RWPE2 (cell line): ENCODE results near the gene FAM9C.

Source experiments
- ATAC-seq: fragments of 200-7000 bp; cut with Tn5 transposase; 3 replicates; pipeline ENCODE4 v1.9.1; 2021; ENCODE audit warnings: low read depth
- DNase-seq: peaks from one replicate; pipeline ENCODE4 v3.0.0-alpha.2; 2020; ENCODE audit warnings: low spot score
- H3K27ac ChIP-seq: fragments of 450-650 bp; 2 replicates; pipeline ENCODE4 v1.5.1; 2017; ENCODE audit warnings: mild to moderate bottlenecking; ENCODE audit not compliant: poor library complexity, severe bottlenecking
- H3K27me3 ChIP-seq: fragments of 250-450 bp; sonication (Bioruptor Pico); 2 replicates; pipeline ENCODE4 v1.5.1; 2021; ENCODE audit warnings: mild to moderate bottlenecking, moderate library complexity; ENCODE audit not compliant: insufficient read depth, poor library complexity, severe bottlenecking
- H3K36me3 ChIP-seq: fragments of 250-450 bp; sonication (Bioruptor Pico); 2 replicates; pipeline ENCODE4 v1.5.1; 2020; ENCODE audit warnings: low read depth, mild to moderate bottlenecking, moderate library complexity
- H3K4me1 ChIP-seq: fragments of 250-450 bp; sonication (Bioruptor Pico); 2 replicates; pipeline ENCODE4 v1.5.1; 2021; ENCODE audit warnings: mild to moderate bottlenecking, moderate library complexity; ENCODE audit not compliant: insufficient read depth, poor library complexity, severe bottlenecking
- H3K4me3 ChIP-seq: fragments of 250-450 bp; sonication (Bioruptor Pico); 2 replicates; pipeline ENCODE4 v1.5.1; 2021; ENCODE audit warnings: mild to moderate bottlenecking, moderate library complexity; ENCODE audit not compliant: severe bottlenecking
- H3K9me3 ChIP-seq: fragments of 250-450 bp; sonication (Bioruptor Pico); 2 replicates; pipeline ENCODE4 v1.5.1; 2021; ENCODE audit warnings: mild to moderate bottlenecking, moderate library complexity; ENCODE audit not compliant: severe bottlenecking
- TF ChIP-seq, protein P1 (sequence below): fragments of 450-650 bp; IDR thresholded peaks from one replicate; pipeline ENCODE4 v1.5.1; 2017; ENCODE audit warnings: mild to moderate bottlenecking, moderate library complexity; ENCODE audit not compliant: poor library complexity, severe bottlenecking

FAM9C gene

DNA sequence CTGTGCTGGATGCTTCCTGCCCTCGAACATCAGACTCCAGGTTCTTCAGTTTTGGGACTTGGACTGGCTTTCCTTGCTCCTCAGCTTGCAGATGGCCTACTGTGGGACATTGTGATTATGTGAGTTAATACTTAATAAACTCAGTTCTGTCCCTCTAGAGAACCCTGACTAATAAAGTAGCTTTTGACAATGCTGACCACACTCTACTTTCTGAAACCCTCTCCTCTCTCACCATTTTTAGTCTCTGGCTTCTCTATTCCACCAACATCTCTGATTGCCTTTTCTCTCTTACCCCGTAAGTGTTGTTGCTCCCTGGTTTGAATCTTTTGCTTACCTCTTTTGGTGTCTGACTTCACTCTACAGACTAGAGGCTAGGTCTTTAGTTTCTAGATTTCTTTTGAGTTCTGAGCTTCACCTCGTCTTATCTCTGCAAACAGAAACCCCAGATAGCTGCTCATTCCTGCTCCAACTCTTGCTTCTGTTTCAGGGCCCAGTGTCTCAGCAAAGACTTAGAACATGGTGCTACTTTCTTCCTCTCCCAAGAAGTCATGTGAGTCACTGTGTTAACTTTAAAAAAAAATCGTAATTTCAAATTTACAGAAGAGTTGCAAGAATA lies 58.1 kb downstream of the FAM9C start:
- ATAC-seq: no peak
- Histone ChIP-seq H3K4me1 (peaks cover 30% of the 10 kb centered on the region), H3K27me3 (no peaks in the 10 kb centered on the region), H3K9me3 (no peaks in the 10 kb centered on the region), H3K4me3 (no peak overlapping the region), H3K36me3 (no peaks in the 10 kb centered on the region), H3K27ac (peak overlapping the region; percentile 81)
- DNase-seq: no peak
- TF ChIP-seq, protein P1, sequence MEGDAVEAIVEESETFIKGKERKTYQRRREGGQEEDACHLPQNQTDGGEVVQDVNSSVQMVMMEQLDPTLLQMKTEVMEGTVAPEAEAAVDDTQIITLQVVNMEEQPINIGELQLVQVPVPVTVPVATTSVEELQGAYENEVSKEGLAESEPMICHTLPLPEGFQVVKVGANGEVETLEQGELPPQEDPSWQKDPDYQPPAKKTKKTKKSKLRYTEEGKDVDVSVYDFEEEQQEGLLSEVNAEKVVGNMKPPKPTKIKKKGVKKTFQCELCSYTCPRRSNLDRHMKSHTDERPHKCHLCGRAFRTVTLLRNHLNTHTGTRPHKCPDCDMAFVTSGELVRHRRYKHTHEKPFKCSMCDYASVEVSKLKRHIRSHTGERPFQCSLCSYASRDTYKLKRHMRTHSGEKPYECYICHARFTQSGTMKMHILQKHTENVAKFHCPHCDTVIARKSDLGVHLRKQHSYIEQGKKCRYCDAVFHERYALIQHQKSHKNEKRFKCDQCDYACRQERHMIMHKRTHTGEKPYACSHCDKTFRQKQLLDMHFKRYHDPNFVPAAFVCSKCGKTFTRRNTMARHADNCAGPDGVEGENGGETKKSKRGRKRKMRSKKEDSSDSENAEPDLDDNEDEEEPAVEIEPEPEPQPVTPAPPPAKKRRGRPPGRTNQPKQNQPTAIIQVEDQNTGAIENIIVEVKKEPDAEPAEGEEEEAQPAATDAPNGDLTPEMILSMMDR: no peak
